Brain microvascular endothelial cell (primary cell): Measurements from ENCODE around the gene SPG11.
"Not testable (repeated sequence)": the region's sequence is repeated elsewhere in the genome, so short reads cannot be mapped to it uniquely, and the experiment has no call there.

ENCODE experiments used
- DNase-seq: peaks from one replicate; pipeline ENCODE4 v3.0.0-alpha.2; 2020
- H3K27ac ChIP-seq: fragments of 250-450 bp; sonication (Bioruptor Pico); 2 replicates; pipeline ENCODE4 v1.5.1; 2020; ENCODE audit warnings: mild to moderate bottlenecking, moderate library complexity
- H3K27me3 ChIP-seq: fragments of 250-450 bp; sonication (Bioruptor Pico); replicated peaks from 2 replicates; pipeline ENCODE4 v1.5.1; 2020; ENCODE audit warnings: mild to moderate bottlenecking
- H3K36me3 ChIP-seq: fragments of 250-450 bp; sonication (Bioruptor Pico); replicated peaks from 2 replicates; pipeline ENCODE4 v1.5.1; 2020; ENCODE audit warnings: mild to moderate bottlenecking
- H3K4me3 ChIP-seq: 2 replicates; pipeline ENCODE4 v1.5.1; 2011; ENCODE audit warnings: low read depth, mild to moderate bottlenecking, control low read depth, low read length, moderate library complexity
- in situ Hi-C: cut with HindIII; loops from 2 replicates; pipeline ENCODE4 v1.10.0; 2017; ENCODE audit warnings: low sequenced_read_pairs, low pct_ligation_motif_present
- TF ChIP-seq, protein P1 (sequence below): IDR thresholded peaks from 2 replicates; pipeline ENCODE4 v1.5.1; 2011; ENCODE audit warnings: low read depth, mild to moderate bottlenecking, moderate library complexity, low read length, control low read depth, inconsistent platforms; ENCODE audit errors: missing control alignments

The SPG11 gene

DNA sequence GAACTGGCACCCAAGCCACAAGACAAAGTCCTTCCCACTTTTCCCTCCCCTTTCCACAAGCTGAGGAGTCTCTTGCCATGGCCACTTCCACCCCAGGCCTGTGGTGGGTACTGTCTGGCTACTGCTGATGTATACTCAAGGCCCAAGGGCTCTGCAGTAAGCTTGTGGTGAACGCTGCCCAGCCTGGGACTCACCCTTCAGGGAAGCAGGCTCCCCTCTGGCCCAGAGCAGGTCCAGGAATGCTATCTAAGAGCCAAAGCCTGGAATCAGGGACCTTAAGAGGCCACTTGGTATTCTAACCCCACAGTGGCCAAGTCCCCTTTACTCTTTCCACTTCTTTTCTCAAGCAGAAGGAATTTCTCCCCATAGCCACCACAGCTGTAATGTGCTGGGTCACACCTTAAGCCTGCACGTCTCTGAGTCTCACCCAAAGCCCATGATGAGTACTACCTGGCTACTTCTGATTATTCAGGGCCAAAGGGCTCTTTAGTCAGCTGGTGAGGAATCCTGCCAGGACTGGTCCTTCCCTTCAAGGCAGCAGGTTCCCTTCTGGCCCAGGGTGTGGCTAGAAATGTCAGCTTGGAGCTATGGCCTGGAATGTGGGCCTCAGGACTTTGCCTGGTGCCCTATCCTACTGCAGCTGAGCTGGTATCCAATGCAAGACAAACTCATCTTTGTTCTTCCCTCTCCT is 43.6 kb upstream of the SPG11 start:
- Histone ChIP-seq H3K36me3 (peaks cover 3% of the 10 kb centered on the region), H3K4me3 (no peak overlapping the region), H3K27ac (no peak overlapping the region), H3K27me3 (no peaks in the 10 kb centered on the region)
- in situ Hi-C loops = no loop called here
- TF ChIP-seq, protein P1, sequence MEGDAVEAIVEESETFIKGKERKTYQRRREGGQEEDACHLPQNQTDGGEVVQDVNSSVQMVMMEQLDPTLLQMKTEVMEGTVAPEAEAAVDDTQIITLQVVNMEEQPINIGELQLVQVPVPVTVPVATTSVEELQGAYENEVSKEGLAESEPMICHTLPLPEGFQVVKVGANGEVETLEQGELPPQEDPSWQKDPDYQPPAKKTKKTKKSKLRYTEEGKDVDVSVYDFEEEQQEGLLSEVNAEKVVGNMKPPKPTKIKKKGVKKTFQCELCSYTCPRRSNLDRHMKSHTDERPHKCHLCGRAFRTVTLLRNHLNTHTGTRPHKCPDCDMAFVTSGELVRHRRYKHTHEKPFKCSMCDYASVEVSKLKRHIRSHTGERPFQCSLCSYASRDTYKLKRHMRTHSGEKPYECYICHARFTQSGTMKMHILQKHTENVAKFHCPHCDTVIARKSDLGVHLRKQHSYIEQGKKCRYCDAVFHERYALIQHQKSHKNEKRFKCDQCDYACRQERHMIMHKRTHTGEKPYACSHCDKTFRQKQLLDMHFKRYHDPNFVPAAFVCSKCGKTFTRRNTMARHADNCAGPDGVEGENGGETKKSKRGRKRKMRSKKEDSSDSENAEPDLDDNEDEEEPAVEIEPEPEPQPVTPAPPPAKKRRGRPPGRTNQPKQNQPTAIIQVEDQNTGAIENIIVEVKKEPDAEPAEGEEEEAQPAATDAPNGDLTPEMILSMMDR = no peak
- DNase-seq = no peak

DNA sequence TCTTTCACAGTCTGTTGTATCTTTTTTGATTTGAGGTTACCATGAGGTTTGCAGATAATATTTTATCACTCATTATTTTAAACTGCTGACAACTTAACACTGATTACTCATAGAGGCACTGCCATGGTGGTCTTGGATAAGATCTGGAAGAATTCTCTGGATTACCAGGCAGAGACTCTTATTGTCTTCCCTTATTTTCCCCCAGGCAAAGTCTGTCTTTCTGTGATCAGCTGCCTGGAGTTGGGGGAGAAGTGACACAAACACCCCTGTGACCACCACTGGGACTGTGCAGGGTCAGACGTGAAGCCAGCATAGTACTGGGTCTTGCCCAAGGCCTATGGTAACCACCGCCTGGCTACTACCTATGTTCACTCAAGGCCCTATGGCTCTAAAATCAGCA is 42.9 kb upstream of the SPG11 start:
- Histone ChIP-seq H3K27me3 (no peaks in the 10 kb centered on the region), H3K4me3 (no peak overlapping the region), H3K27ac (no peak overlapping the region), H3K36me3 (no peaks in the 10 kb centered on the region)
- in situ Hi-C loops = no loop called here
- no peak for DNase-seq
- TF ChIP-seq, protein P1 = no peak

DNA sequence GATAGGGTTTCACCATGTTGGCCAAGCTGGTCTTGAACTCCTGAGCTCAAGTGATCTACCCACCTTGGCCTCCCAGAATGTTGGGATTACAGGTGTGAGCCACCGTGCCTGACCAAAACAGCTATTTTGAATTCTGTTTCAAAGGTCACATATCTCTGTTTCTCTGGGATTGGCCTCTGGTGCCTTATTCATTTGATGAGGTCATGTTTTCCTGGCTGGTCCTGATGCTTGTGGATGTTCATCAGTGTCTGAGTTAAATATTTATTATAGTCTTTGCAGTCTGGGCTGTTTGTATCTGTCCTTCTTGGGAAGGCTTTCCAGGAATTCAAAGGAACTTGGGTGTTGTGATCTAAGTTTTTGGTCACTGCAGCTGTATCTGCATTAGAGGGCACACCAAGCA is 42.5 kb upstream of the SPG11 start:
- DNase-seq = no peak
- Histone ChIP-seq H3K4me3 (no peak overlapping the region), H3K27ac (no peak overlapping the region), H3K36me3 (no peaks in the 10 kb centered on the region), H3K27me3 (no peaks in the 10 kb centered on the region)
- TF ChIP-seq, protein P1 = no peak
- in situ Hi-C loops = no loop called here

DNA sequence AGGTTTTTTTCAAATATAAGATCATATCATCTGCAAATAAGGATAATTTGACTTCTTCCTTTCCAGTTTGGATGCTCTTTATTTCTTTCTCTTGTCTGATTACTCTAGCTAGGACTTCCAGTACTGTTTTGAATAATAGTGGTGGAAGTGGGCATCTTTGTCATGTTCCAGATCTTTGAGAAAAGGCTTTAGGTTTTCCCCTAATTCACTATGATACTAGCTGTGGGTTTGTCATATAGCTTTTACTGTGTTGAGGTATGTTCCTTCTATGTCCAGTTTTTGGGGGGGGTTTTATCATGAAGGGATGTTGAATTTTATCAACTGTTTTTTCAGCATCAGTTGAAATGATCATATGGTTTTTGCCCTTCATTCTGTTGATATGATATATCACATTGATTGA is 37.2 kb upstream of the SPG11 start:
- H3K36me3 ChIP-seq, DNase-seq, H3K4me3 ChIP-seq, in situ Hi-C loops, H3K27me3 ChIP-seq, H3K27ac ChIP-seq: not testable (repeated sequence)

DNA sequence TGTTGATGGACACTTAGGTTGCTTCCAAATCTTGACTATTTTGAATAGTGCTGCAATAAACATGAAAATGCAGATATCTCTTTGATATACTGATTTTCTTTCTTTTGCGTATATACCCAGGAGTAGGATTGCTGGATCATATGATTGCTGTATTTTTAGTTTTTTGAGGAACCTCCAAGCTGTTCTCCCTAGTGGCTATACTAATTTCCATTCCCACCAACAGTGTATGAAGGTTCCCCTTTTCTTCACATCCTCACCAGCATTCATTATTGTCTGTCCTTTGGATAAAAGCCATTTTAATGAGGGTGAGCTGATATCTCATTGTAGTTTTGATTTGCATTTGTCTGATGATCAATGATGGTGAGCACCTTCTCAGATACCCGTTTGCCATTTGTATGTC is 35.2 kb upstream of the SPG11 start:
- H3K4me3 ChIP-seq = no peak overlapping the region
- TF ChIP-seq, protein P1 = no peak
- DNase-seq = no peak
- H3K36me3 ChIP-seq = no peaks in the 10 kb centered on the region
- in situ Hi-C loops = no loop called here
- H3K27me3 ChIP-seq = peaks cover 3% of the 10 kb centered on the region
- H3K27ac ChIP-seq = no peak overlapping the region

DNA sequence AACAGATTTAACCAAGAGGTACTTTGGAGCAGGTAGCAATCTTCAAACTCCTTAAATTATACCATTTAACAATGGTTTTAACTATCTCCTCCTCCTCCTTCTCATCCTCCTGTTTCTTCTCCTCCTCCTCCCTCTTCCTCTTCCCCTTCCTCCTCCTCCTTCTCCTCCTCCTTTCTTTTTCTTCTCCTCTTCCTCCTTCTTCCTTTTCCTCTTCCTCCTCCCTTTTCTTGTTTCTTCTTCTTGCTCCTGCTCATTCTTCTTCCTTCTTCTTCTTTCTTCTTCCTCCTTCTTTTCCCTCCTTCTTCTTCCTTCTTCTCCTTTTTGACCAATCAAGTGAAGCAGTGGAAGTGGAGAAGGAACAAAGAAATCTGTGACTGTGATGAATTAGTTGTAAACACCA is 33.6 kb upstream of the SPG11 start:
- DNase-seq = no peak
- Histone ChIP-seq H3K27me3 (peaks cover 3% of the 10 kb centered on the region), H3K4me3 (no peak overlapping the region), H3K36me3 (no peaks in the 10 kb centered on the region), H3K27ac (no peak overlapping the region)
- in situ Hi-C loops = no loop called here
- TF ChIP-seq, protein P1 = no peak
